Gastroesophageal sphincter (tissue), 3 donors: ENCODE data around the gene GPN1.

Experiments used
- CTCF ChIP-seq, 4 experiments: fragments of 200-600 bp in 2 of 4; fragments of 450-650 bp in 2 of 4; sonication (generic) in 1 of 4; IDR thresholded peaks; one replicate each; pipeline ENCODE4 v1.5.1; 2017 to 2019; ENCODE audit warnings: antibody characterized with exemption in 4 of 4, mild to moderate bottlenecking in 2 of 4, moderate library complexity in 2 of 4
- EP300 ChIP-seq: sonication (generic); formaldehyde crosslinking; IDR thresholded peaks from one replicate; pipeline ENCODE4 v1.6.1; 2017; ENCODE audit warnings: antibody characterized with exemption, mild to moderate bottlenecking
- POLR2A ChIP-seq, 2 donors: fragments of 450-650 bp; IDR thresholded peaks; one replicate each; pipeline ENCODE4 v1.6.1; 2017; ENCODE audit warnings: antibody characterized with exemption in 2 of 2, mild to moderate bottlenecking in 2 of 2, moderate library complexity in 1 of 2

GRCh38 chr2:27664154-27664574, 35.3 kb downstream of the GPN1 start:
- no peak for TF ChIP-seq POLR2A (IDR thresholded peaks at IDR 0.05)
- TF ChIP-seq EP300, result no peak
- no peak for TF ChIP-seq CTCF (IDR thresholded peaks at IDR 0.05)
